Activated CD8-positive, alpha-beta memory T cell treated with anti-CD3 and anti-CD28 coated beads, Interleukin-2, amount 50 U/mL, for 24 hours (primary cell): ENCODE measurements around the gene INPP5A.

Source experiments
- DNase-seq: peaks from one replicate; pipeline ENCODE4 v3.0.0-alpha.2; 2020; ENCODE audit errors: extremely low read depth

The INPP5A gene

GRCh38 chr10:132707121-132707775, 169.7 kb downstream of the INPP5A start:
- no peak for DNase-seq

GRCh38 chr10:132707776-132708171, 170.2 kb downstream of the INPP5A start:
- DNase-seq = no peak

- no peak for DNase-seq
These were observed 170.9 kb downstream of the INPP5A start for GRCh38 chr10:132708441-132708840.

- no peak for DNase-seq
These were observed 171.3 kb downstream of the INPP5A start for GRCh38 chr10:132708936-132709335.

GRCh38 chr10:132709471-132709951, 171.9 kb downstream of the INPP5A start:
- no peak for DNase-seq

- DNase-seq = no peak
These were observed 172.6 kb downstream of the INPP5A start for GRCh38 chr10:132710036-132710686.

- no peak for DNase-seq
These were observed 173.4 kb downstream of the INPP5A start for GRCh38 chr10:132710746-132711612.

GRCh38 chr10:132711613-132712121, 174.1 kb downstream of the INPP5A start:
- DNase-seq = no peak

- no peak for DNase-seq
These were observed 174.7 kb downstream of the INPP5A start for GRCh38 chr10:132712291-132712690.

GRCh38 chr10:132712743-132713142, 175.2 kb downstream of the INPP5A start:
- no peak for DNase-seq

- DNase-seq = no peak
These were observed 176.0 kb downstream of the INPP5A start for GRCh38 chr10:132713421-132714095.

- no peak for DNase-seq
These were observed 176.8 kb downstream of the INPP5A start for GRCh38 chr10:132714096-132714985.

GRCh38 chr10:132714986-132715775, 177.6 kb downstream of the INPP5A start:
- no peak for DNase-seq

- no peak for DNase-seq
These were observed 178.4 kb downstream of the INPP5A start for GRCh38 chr10:132715776-132716680.

- DNase-seq = no peak
These were observed 179.3 kb downstream of the INPP5A start for GRCh38 chr10:132716691-132717490.

GRCh38 chr10:132721725-132722124, 184.1 kb downstream of the INPP5A start:
- no peak for DNase-seq

- DNase-seq = no peak
These were observed 185.1 kb downstream of the INPP5A start for GRCh38 chr10:132722394-132723329.
